Measurements from ENCODE around the gene MVB12B.

GRCh38 chr9:126453156-126453963 is 126.7 kb downstream of the MVB12B start:
- TF ChIP-seq CTCF (IDR thresholded peaks at IDR 0.05) (no peak), POLR2A (IDR thresholded peaks at IDR 0.05) (no peak)
